ENCODE data around the gene HOXC12.

HOXC12 gene

DNA sequence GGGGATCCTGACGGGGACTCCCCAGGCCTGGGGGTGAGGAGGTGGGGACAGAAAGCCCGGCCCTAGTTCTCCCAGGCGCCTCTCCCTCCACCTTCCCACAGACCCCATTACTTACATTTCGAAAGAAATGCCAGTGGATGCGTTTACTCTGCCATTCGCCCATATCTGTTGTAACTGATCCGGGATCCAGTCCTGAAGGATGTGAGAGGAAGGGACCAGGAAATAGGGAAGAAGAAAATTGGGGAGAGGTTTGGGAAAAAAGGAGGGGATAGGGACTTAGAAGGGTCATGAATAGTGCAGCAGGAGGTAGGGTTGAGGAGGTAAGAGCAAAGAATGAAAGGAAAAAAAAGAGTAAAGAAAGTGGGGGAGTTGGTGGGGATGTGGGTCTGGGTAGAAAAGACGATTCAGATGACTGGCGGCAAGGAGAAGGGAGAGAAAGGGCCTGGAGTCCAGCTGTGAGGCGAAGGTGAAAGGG is 1.1 kb downstream of the HOXC12 start:
- FAIRE-seq (no peak), DNase-seq (ENCODE audit: insufficient read length, low spot score) (no peak)

DNA sequence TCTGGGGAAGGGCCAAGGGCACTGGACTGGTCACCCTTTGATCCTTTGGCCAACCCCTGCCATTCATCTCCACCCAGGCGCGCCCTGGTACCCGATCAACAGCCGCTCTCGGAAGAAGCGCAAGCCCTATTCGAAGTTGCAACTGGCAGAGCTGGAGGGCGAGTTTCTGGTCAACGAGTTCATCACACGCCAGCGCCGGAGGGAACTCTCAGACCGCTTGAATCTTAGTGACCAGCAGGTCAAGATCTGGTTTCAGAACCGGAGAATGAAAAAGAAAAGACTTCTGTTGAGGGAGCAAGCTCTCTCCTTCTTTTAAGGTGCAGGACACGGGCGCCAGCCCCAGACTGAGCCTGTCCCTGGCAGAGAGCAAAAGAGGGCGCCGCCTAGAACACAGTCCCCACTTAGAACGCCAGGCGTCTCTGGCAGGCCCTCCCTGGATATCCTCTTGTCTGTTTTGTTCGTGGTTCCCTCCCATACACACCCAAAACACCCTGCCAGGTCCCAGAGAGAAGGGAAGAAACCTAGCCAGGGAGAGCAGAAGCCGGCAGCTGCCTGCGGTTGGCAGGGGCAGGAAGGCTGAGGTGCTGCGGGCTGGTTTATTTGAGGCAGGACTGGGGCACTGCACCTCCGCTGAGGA is 1.7 kb downstream of the HOXC12 start:
- no peak for FAIRE-seq
- no peak for DNase-seq (ENCODE audit: insufficient read length, low spot score)

DNA sequence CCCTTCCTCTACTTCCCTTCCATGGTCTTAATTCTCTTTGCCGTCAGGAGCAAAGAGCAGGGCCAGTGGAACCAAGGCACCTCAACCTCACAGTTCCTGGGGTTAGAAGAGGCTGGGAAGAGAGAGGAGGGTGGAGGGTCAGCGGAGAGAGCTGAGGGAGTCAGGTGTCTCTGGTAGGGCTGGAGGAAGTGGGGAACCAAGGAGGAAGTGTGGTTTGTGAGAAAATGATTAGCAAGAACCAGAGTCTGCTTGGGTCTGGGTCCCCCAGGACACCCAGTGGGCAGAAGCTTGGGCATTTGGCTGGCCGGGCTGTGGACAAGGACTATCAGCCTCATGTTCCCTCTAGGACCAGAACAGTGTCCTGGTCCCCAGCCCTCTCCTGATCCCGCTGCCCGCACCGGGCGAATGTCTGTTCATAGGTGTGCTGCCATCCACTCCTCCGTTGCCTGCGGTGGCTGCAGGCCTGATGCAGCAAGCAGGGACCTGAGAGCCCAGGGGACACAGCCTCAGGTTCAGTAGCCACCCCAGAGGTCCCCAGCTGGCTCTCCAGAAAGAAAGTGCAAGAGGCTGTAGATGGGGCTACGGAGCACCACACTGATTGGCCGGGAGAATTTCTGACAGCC is 2.3 kb downstream of the HOXC12 start:
- no peak for DNase-seq (ENCODE audit: insufficient read length, low spot score)
- no peak for FAIRE-seq

DNA sequence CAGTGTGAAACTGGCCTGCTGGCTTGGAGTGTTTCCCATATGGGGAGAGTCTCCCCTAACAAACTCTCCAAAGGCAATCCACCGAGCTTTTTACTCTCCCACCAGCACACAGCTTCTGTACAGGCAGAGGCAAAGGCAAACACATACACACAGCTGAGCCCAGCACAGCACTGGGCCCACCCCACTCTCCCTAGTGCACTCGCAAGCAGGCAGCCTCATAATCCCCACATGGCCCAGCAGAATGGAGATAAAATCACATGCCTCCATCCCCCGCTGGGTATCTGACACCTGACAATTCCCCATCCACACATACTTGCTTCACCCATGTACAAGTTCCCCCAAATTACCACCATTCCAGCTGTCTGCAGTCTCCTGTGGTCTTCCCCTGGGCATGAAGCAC is 3.4 kb downstream of the HOXC12 start:
- FAIRE-seq: no peak
- no peak for DNase-seq (ENCODE audit: insufficient read length, low spot score)

DNA sequence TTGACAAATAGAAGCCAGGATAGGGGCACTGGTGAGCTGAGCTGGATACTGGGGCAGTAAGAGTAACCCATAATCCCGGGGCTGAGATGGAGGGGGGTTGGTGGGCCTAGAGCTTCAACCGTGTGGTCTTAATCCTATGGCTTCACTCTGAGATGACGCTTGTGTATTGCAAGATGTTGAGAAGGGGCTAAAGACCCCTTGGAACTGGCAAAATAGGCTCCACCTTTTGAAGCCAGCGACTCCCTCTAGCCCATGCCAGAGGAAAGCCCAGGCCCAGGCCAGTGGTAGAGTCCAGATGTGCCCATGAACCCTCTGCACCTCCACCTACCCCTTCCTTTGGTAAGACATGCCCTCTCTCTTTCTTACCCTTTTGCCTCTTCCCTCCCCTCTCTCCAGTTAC is 4.6 kb downstream of the HOXC12 start:
- FAIRE-seq (no peak), DNase-seq (ENCODE audit: insufficient read length, low spot score) (no peak)

DNA sequence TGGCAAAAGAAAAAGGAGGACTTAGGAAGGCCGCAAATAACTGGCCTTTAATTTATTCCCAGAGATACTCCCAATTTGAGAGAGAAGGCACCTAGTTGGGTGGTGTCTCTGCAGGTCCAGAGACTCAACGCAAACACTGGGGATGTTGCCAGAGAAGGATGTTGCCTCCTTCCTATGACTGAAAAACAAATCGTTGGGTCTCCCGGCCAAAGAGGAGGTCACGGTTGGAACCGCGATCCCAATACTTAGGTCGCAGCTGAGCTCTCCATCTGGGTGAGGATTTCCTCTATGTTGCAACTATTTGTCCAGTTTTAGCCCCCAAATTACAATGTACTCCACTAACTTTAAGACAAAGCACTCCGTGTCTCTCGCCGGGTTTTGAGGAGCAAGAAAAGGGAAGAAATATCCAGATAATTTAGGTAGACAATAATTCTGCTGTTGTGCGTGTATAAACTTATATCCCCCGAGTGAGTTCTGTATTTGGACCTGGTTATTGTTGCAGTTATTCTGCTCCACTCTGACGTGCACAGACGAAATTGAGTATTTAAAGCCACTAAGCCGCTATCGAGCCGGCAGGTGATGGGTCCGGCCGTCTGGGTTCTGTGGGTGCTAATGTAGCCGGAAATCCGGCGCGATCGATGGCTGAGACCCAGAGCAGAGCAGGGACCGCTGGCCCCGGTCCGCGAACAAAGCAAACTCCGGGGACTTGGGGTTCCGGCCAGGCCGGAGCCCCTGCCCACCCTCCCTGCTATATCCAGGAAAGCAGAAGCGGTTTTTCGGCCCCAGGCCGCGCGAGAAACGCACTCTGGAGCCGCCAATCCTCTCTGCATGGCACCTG is 5.7 kb downstream of the HOXC12 start:
- FAIRE-seq (no peak), DNase-seq (ENCODE audit: insufficient read length, low spot score) (no peak)

DNA sequence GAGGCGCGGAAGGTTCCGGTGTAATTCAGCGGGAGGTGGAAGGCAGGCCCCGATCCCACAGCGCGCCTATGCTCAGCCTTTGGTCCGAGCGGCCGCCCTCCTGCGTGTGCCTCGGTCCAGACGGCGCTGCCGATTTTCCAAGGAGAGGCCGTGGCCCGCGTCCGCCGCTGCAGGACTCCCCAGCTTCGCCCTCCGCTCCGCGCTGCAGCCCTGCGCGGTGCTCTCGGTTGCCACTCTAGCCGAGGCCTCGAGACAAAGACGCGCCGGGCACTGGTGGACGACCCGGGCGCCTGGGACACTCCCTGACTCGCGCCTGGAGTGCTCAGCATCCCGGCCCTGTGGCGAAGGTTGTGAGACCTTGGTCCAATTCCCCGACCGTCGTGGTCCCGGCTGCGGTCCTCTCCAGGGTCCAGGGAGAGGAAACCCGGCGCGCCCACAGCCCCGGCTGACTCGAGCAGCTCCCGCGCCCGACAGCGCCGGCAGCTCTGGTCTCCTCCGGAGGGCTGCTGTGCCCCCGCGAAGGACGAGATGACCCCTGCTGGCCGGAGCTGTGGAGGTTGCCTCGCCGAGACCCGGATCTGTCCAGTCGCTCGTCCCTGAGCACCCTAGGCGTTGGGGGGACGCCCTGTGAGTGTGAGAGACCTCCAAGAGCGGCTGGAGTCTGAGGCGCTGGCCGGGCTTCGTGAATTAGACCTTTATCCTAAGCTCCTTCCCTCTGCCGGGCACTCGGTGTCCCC is 6.5 kb downstream of the HOXC12 start:
- DNase-seq (ENCODE audit: insufficient read length, low spot score) (no peak), FAIRE-seq (no peak)

DNA sequence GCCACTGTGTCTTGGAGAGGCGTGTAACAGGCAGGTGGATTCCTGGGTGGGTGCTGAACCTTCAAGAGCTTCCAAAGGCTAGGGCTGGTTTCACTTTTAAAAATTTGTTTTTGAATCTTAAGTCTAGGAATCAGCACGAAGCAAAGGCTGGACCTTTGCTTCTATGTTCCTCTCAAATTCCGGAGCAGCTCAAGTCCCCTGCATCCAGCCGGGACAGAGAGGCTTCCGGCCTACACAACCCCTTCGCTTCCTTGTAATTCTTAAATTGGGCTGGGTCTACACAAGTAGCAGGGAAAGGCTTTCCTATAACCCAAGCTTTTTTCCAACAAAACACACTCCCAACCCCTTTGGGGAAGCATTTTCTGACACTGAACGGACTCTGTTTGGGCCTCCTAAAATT is 8.3 kb downstream of the HOXC12 start:
- no peak for DNase-seq (ENCODE audit: insufficient read length, low spot score)
- FAIRE-seq: no peak

DNA sequence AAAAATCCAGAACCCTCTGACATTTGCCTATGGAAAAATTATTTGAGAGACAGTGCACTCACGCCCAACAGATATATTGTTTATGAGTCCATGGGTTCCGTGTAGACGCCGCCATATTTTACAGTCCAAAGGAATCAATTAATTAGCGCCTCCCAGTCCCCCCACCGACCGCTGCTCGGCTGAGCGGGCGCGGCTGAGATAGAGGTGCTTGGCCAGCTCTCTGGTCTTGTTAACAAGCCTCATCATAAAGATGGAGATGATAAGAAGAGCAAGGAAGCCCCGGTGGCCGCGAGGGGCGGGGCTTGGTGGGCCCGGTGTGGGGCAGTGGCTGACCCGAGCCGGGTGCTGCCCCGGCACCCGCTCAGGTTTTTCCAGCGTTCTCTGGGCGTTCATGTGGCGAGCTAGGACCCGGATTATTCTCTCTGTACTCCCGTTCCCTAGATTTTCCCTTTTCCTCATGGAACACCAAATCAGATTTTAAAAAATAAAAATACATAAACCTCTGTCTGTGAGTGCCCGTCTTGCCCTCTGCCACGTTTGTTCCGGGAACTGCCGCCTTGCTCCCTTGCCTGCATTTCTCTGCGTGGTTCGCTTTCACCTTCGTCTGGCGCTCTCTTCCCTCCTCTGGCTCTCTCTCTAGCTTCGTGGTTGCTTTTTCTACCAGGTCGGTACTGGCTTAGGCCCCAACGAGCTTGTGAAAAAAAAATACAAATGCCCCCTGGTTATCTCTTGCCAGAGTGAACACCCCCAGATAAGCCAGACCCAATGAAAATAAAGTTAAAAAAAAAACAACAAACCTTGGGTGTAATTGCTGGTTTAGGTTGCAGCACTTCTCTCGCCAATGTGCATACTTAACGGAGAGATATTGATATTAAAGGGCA is 9.0 kb downstream of the HOXC12 start:
- FAIRE-seq (no peak), DNase-seq (ENCODE audit: insufficient read length, low spot score) (no peak)

DNA sequence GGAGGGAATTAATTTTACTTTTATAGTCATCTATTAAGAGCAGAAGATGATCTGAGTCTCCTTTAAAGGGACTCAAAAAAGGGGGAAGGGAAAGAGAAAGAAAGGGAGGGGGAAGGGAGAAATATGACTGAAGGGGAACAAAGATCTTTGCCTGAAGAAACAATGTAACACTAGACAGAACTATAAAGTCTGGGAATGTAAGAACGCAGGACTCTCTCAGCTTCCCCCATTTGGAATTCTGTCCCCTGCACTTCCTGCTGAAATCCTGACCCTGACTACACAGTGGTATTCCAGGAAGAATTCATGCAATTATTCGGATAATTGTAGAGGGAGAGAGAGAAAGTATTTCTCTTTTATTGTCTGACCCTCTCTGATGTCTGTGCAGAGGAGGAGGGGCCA is 9.6 kb downstream of the HOXC12 start:
- no peak for FAIRE-seq
- DNase-seq (ENCODE audit: insufficient read length, low spot score): no peak

DNA sequence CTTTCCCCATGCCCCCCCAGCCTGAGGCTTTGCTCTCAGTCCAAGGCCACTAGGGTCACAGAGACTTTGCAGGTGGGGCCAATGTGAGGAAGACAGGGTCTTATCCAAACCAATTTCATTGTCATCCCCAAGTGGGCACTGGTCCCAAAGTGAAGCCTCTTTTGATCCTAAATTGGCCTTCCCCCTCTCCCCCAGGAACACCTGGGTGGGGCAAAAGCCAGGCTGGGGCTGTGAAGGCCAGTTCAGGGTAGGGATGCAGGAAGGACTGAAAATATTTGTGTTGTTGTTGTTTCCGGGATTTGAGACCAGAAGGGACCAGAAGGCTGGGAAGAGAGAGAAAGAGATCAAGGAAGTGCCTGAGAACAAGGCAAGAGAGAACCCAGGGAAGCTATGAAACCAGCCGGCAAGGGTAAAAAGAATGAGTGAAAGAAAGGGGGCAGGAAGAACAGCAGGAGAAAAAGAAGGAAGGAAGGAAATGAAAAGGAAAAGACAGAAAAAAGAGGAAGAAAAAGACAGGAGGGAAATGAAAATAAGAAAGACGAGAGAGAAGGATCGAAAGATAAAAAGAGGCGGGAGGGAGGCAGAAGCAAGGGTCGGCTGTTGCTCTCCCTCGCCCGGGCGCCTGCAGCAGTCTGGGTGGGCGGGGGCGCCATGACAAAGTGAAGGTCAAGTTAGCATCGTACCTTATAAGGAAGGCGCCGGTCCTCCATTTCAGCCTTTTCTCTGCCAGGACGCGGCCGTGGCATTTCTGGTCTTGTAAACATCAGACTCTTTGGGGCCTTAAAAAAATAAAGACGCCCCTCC is 10.8 kb downstream of the HOXC12 start:
- FAIRE-seq (no peak), DNase-seq (ENCODE audit: insufficient read length, low spot score) (no peak)

DNA sequence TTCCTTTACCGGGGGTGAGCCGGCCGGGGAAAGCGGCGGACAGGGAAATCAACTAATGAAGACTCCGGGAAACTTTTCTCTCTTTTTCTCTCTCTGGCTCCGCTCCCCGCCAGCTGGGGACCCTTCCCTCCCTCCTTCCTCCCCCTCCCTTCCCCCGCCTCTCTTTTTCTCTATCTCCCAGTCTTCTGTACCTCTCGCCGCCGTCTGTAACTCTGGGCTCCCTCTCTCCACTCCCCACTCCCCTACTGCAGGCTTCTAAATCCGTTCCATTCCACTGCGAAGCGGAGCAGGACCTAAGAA is 11.3 kb downstream of the HOXC12 start:
- FAIRE-seq (no peak), DNase-seq (ENCODE audit: insufficient read length, low spot score) (no peak)

DNA sequence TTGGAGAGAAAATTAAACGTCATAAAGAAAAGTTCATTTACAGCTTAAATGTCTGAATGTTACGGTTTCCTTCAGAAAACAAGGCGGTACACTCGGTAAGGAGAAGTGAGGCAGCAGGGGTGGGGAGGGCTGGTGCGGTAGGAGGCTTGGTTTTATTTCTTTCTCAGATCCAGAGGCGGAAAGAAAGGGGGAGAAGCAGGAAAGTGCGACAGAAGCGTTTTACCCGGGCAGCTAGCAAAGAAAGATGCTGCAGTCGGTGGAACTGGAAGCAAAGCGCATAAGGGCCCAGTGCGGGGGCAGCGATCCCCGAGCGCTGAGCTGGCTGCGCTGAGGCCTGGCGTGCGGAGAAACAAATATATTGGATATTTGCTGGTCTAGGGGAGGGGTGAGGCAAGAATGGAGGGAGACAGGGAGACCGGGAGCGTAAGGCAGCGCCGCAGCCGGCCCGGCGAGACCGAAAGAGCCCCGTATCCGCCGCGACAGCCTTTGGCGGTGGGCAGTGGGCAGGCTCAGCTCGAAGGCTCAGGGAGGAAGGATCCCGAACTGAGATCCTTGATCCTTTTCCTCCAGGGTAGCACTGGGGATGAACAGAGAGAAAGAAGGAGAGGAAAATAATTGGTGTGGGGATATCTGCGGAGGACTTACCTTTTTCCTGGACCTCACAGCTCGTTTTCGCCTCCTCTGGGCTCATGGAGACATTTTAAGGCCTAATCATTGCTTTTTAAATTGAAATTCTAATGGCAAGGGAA is 11.9 kb downstream of the HOXC12 start:
- no peak for DNase-seq (ENCODE audit: insufficient read length, low spot score)
- no peak for FAIRE-seq

DNA sequence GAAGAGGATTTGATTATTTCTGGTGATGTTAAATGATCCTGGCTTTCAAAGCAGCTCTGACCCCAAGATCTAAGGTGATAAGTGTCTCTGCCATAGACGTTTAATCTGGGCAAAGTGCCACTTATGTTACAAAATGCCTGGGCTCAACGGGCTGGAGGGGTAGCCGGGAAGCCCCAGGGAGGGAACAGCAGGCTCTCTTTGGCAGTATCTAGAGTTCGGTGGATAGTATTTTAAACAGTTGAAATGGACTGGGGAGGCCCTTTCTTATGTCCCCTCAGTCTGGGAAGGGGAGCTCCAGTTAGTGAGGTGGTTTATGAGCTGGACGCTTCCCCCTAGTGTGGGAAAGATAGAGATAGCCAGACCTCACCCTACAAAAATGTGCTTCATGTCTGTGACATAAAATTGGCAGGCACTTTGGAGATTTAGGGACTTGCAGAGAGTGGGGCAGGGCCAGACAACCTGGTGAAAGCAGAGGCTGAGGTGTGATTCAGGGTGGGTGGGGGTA is 12.8 kb downstream of the HOXC12 start:
- FAIRE-seq: no peak
- DNase-seq (ENCODE audit: insufficient read length, low spot score): no peak

DNA sequence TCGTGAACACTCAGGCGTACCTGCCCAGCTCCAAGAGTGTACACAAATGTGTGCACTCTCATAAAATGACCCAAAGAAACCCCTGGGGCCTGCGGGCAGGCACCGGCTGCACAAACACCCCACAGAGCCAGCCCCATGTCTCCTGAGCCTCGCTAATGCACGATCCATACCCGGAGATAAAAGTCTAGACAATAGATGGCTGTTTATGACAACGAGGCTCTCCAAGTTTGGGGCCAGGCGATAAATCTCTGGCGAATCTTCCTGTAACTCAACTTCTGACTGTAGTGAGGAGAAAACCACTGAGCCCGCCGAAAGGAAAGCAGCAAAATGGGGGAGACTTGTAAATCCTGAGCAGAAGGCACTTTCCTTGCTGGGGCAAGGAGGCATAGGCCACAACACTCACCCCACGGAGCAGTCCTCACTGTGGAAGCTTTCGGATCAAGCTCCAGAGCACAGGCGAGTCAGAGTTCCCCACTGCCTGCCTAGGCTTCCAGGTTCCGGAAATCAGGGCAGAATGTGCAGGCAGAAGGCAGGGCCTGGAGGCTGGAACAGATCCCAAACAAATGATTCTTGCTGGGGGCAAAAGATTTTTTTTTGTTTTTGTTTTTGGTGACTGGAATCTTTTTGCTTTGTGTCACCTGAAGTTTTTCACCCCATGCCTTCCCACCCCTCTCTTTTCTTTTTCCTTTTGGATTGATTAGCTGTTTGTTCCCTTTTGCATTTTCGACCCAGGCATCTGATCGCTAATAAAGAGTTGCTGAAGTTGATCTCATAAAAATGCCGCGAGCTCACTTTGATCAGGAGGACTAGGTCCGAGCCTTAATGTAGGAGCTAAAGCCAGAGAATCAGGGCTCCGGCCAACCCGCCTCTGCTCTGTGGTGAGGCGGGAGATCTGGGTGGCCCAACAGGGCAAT is 13.8 kb downstream of the HOXC12 start:
- no peak for FAIRE-seq
- DNase-seq (ENCODE audit: insufficient read length, low spot score): no peak

DNA sequence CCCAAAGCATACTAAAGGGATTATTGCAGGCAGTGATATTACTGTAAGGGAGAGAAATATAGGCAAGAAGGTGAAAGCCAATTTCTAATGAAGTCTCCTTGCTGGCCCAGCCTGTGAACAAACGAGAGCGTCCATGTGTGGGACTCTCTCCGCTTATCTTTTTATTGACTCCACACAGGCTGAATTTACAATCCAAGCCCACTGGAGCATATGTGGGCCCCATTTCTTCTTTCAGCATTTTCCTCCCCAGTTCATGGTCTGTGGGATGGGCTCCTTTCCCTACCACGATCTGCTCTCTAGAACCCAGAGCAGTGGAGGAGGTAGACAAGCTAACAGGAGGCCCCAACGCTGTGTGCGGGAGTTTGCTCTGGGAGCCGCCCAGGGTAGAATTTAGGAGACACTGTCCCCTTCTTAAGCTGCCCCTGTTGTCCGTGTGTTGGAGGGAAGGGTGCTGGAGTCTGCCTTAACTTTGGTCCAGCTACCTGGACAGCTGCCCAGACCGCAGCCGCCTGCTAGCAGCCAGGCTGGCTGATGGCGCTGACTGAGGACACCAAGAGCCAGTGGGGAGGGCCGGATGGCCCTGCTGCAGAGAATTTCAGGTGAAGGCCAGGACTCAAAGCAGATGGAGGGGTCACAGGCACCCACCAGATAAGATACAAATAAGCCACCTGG is 15.0 kb downstream of the HOXC12 start:
- DNase-seq (ENCODE audit: insufficient read length, low spot score): no peak
- no peak for FAIRE-seq

DNA sequence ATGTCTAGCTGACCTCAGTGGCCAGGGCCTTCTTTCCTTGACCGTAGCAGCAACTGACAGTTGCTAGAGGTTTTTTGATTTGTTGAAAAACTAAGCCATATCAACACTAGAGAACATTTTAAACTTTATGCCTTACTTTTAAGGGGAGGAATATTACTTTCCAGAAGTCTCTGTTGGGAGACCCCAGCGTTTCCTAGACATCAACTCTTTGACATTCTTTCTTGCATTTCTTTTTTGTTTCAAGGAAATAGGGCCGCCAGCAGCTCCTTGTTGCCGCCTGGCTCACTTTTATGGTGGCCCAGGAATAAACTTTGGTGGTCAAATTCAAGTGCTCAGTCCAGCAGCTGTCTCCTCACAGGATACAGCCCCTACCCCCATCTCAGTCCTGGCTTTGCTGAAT is 15.7 kb downstream of the HOXC12 start:
- no peak for DNase-seq (ENCODE audit: insufficient read length, low spot score)
- FAIRE-seq: no peak

All from HTR-8/SVneo (cell line).